GM18519 (cell line): Measurements from ENCODE around the gene CABP2.
"Not testable (repeated sequence)": the region's sequence is repeated elsewhere in the genome, so short reads cannot be mapped to it uniquely, and the experiment has no call there.

Experiments used
- ATAC-seq: cut with Tn5 transposase; IDR thresholded peaks from one replicate; pipeline ENCODE4 v1.9.1; 2021; ENCODE audit warnings: mild to moderate bottlenecking, moderate library complexity; ENCODE audit not compliant: unreplicated experiment, low FRiP score

CABP2 gene

DNA sequence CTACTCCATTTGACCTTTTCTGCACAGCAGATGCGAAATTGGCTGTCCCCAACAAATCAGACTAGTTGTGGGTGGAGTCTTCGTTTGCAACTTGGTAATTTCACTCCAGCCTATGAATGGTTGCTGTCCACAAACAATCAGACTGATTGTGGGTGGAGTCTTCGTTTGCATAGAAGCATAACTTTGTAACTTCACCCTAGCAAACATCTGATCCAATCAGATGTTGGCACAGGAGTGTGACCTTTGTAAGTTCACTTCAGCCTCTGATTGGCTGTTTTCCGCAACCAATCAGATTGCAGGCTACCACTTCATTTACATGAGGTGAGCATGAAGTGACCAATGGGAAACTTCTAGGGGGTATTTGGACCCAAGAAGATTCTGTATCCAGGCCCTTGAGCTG is 16.3 kb upstream of the CABP2 start:
- no peak for ATAC-seq

DNA sequence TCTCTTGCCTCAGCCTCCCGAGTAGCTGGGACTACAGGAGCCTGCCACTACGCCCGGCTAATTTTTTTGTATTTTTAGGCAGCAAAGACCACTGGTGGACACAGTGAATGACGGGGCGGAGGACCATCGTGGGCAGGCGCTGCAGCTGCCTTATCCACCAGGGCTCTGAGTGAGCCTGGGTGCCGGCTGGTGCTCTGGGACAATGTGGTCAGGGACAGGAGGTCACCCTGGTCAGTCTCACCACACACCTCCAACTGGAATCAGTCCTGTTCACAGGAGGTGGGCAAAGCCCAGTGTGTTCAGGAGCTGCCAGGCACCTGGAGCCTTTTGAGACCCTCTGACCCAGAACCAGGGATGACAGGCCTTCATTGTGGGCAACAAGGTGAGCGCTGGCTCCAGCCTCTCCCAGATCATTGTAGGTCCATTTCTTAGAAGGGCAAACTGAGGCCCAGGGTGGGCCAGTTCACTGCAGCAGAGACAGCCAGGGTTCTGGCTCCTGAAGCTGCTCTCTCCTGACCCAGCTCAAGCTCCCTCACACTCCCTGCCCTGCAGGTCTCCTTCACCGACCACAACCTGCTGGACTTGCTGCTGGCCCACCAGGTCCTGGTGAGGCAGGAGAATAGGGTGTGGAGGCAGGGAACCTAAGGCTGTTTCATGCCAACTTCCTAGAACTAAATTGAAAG is 15.7 kb upstream of the CABP2 start:
- ATAC-seq = no peak

DNA sequence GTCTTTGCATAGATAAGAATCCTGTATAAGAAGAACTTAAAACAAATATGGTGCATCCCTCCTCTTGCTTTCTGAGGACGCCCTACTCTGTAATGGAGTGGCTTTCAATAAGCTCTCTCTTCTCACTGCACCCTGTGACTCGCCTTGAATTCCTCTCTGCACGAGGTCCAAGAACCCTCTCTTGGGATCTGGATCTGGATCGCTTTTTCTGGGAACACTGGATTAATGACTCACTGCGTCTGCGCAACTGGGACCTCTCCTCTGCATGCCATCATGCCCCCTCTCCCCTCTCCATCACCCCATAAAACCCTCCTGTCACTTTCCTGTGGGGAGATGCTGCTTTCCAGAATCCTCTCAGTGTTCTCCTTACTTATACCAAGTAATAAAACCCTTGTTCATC is 15.1 kb upstream of the CABP2 start:
- no peak for ATAC-seq

DNA sequence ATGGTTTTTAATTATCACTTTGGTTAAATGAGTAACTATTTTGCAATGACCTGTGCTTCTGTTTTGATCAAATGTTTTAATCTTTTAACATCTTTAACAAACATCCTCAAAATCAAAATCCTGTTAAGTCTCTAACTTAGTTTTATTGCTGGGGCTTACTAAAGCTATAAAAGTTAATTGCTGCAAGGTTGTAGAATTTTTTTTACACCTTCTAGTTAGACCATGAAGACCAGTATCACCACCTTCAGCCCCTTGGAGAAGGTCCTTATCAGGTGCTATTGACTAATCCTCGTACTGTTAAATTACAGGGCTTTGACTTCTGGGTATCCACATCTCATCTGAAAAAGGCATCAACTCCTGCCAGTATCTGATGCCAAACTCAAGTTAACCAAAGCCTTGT is 12.3 kb upstream of the CABP2 start:
- ATAC-seq = no peak

DNA sequence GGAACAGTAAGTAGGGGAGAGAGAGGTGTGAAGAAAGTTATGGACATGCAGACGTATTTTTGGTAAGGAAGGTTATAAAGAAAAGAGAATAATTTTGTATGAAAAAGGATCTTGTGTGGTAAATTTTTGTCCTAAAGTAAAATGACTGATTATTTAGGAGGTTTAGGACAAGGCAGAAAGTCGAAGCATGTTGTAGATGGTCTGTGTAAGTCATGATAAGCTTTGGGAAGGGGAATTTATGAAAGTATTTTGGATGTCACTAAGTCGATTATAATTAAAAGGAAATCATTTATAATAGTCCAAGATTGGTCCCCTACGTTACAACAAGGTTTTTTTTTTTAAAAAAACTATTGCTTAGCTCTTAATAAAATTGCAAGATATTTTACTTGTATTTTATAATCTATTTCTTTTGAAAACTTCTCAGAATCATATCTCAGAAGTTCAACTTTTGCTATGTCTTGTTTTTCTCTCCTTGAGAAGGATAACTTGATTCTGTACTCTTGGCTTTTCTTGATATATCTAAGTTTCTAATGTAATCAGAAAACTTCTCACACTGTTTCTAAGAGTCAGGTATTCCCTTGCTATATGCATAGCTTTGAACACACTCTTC is 10.9 kb upstream of the CABP2 start:
- ATAC-seq = no peak

DNA sequence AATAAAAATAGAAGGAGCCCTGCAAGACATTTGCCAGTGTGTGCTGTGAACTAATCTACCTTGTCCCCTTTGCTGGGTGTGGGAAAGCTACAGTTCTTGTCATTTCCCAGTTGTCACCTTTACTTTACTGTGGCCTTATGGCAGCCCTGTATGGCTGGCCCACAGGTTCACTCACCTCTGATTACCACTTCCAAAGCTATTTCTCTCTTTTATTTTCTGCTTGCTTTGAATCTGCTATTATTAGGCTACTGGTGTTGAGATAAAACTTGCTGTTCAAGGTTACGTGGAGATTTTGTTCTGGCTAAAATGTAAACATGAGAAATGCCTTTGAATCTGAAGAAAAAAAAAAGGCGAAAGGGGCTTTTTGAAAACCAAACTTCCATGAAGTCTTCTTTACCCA is 9.6 kb upstream of the CABP2 start:
- no peak for ATAC-seq

DNA sequence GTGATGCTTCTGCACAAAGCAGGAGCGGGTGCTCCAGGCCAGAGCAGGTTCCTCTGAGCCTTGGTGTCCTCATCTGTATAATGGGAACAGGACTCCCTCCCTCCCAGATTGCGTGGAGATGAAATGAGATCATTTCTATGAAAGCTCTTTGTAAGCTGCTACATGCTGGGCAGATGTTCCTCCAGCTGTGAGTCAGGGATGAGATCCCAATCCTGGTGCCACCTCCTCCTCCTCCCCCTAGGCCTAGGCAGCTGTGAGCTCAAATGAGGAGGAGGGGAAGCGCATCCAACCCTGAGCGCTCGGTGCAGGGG is 7.0 kb upstream of the CABP2 start:
- no peak for ATAC-seq

DNA sequence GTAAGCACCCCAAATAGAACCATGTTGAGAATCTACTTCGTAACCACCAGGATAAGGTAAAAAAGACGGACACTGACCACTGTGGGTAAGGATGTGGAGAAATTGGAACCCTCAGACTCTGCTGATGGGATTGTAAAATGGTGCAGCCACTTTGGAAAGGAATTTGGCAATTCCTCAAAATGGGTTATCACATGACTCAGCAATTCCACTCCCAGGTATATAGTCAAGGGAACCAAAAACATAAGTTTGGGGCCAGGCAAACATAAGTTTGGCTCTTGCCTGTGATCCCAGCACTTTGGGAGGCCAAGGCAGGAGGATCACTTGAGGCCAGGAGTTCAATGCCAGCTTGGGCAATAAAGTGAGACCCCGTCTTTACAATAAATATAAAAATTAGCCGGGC is 5.1 kb upstream of the CABP2 start:
- ATAC-seq = no peak

DNA sequence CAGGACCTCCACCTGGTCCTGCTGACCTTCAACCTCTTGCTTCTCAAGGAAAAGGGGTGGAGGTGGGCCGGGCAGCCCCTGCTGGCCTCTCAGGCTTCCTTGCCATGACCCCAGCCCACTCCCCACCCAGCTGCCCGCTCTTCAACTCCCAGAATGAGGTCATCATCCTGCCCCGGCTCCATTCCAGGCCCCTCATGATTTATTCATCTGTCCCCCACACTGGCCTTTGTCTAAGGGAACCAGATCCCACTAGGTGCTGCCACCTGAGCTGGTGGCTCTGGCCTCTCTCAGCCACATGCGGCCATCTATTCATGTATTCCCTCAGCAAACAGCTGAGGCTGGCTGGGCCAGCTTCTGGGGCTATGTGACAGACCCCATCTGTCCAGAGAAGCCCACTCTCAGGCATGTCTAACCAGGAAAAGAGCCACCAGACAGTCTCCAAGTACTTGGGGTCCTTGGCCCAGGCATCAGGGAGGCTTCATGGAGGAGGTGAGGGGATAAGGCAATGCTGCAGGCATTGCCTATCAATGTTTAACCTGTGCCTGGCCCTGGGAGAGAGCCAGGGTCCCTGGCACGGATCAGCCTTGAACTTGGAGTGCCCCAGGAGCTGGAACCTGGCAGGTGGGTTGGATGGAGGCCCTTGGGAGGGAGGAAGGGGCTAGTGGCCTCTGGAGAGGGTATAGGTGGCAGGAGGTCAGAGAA is 2.2 kb upstream of the CABP2 start:
- ATAC-seq = no peak

DNA sequence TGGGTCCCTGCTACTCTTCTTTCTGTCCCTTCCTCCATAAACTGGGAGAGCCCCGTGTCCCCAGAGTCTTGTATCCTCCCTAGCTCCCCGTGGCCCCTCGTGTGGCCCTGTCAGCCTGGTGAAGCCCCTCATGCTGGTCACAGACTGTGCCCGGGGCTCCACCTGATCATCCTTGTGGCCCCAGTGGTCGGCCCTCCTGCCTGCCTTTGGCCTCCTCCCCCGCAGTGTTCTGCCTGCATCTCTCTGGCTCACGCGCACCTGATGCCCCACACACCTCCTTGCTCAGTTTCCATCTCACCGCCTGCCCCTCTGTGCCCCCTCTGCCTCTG is 1.2 kb upstream of the CABP2 start:
- no peak for ATAC-seq

DNA sequence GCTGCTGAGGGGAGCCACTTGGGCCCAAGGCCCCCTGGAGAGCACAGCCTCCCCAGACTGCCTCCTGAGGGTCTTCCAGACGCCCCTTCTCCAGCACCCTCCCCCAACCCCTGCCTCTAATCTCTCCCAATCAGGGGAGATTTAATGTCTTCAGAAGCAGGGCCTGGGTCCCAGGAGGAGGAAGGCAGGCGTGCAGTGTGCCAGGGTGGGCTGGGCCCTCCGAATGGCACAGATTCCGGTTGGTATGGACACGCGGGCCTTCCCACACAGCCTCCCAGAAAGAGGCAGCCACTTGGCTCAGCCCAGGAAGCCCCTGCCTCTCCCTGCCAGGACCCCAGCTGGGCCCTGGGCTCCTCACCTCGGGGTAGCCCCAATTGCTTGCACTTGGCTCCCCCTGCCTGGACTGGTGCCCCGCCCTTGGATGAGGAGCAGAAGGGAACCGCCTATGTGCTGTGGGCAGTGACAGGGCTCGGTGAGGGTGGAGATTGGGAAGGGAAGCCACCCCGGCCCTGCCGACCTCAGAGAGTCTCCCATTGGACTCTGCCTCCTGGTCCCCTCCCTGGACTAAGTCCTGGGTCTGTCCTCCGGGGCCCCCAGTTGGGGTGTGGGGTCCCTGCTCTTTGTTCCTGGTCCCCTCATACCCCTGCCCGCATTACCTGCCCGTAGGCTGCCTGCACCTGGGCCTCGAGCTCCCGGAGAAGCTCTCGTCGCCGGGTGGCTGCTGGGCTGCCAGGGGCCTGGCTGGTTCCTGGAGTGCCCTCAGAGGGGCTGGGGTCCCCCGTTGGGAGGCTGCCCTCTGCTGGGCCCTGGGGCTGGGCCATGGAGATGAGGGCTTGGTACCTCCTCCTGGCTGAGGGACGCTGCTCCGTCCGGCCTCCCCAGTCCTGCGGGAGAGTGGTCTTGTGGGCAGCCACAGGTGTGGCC is 572 bp upstream of the CABP2 start:
- no peak for ATAC-seq

DNA sequence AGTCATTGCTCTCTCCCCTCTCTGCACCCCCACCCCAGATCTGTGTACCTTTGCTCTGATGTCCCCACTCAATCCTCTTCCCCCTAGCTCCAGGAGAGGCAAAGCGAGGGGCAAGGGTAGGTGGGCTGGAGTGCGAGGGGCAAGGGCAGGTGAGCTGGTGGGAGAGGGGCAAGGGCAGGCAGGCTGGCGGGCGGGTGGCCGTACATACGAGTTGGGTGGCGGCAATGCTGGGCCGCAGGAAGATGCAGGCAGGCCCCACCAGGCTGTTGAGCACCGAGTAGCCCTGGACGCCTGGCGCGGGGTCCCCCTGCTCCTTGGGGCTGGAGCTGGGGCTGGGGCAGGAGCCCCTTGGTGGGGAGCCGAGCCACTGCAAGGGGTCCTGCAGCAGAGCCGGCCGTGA is 908 bp downstream of the CABP2 start:
- no peak for ATAC-seq

DNA sequence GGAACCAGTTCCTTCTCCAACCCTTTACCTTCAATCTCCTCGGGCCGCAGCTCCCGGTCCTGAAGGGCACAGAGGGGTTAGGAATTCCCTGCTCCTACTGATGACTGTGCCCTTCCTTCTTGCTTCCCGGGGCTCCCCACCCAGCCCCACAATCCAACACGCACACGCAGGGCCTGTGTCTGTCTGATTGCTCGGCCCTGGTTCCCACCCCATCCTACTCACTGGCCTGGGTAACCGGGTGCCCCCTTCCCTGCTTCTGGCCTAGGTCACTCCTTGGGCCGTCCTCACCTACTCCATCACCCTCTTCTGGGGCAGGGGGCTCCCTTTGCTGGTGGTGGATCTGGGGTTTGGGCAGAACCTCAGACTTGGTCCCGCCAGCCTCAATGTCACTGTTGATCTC is 1.3 kb downstream of the CABP2 start:
- no peak for ATAC-seq

DNA sequence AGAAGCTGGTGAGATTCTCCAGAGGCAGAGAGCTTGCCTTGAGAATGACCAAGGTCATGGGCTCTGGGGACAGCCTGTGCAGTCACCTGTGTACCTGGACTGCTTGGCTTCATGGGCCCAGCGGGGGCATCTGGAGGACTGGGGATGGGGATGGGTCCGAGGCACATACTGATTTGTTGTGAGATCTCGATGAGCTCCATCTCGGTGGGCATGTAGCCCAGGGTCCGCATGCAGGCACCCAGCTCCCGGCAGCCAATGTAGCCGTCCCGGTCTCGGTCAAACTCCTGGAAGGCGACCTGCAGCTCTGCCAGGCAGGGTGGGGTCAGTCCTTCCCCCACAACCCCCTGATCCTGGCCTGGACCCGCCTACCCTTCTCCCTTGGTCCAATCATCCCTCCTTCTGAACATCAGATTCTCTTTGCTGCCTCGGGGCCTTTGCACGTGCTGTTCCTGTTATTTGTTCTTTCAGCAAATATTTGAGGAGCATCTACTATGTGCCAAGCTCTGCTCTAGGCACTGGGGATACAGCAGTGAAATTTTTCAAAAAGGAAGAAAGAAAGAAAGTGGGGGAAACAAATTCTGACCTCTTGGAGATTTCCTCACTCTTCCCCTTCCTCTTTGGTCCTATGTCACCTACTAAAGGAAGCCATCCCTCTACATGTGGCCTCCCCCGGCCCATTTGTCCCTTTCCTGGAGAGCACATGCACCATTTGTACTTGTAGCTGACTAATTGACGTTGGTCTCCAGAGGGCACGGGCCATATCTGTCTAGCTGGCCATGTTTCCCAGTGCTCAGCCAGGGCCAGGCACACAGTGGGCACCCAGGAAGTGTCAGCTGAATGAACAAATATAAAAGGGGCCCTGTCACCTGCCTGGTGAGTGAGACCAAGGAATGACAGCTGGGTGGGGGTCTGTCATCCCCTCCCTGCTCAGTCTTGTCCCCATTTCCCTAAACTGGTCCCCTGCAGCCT is 2.1 kb downstream of the CABP2 start:
- ATAC-seq = no peak

DNA sequence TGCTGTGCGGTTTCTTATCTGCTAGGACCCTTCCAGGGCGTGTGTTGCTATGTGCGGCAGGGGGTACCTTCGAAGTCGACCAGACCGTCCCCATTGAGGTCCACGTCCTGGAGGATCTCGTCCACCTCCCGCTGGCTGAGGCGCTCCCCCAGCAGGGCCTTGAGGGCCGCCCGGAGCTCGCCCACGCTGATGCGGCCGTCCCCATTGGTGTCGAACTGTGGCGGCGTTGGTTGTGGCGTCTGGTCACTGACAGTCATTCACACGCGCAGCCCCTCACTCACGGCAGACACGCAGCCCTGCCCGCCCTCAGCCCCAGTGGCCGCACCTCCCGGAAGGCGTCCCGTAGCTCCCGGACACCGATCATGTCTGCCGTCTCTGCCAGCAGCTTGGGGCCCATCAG is 3.5 kb downstream of the CABP2 start:
- no peak for ATAC-seq

DNA sequence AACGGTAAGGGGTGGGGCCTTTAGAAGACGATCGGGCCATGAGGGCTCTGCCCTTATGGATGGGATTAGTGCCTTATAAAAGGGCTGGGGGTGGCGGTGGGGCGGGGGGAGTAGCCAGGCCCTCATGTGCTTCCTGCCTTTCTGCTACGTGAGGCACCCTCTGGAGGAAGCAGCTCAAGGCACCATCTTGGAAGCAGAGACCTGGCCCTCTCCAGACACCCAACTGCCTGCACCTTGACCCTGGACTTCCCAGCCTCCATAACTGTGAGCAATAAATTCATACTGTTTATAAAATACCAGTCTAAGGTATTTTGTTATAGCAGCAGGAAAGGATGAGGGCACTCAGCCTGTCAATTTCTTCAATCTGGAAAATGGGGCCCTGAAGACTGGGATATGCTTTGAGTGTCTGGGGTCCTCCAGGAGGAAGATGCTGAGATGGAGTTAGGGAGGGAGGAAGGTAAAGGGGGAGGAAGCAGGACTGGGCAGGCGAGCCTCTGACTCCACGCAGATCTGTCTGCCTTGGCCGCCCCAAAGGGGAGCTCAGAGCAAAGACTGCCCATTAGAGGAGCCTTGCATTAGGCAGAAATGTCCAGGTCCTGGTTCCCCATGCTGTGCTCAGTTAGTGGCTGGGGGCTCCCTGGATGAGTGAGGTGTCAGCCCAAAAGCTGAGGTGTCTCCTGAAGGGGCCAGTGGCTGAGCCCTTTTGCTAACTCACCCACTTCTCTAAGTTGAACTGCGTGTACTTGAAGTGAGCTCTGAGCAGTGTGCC is 5.3 kb downstream of the CABP2 start:
- ATAC-seq = no peak

DNA sequence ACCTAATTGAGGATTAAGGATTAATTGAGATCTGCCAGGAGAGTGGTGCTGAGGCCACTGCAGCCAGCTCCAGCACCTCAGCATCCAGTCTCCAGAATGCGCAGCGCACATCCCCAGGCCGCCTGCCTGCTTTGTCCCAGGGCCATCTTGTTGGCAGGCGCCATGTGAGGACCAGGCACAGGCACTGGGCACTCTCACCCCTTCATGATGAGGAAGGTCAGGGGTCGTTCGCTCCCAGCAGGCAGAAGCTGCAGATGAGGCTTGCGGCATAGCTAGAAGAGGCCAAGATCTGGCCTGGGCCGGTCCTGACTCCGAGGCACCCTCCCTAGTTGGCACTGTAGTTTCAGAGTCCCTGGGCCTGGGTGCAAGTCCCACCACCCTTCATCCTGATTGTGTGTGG is 6.4 kb downstream of the CABP2 start:
- no peak for ATAC-seq

DNA sequence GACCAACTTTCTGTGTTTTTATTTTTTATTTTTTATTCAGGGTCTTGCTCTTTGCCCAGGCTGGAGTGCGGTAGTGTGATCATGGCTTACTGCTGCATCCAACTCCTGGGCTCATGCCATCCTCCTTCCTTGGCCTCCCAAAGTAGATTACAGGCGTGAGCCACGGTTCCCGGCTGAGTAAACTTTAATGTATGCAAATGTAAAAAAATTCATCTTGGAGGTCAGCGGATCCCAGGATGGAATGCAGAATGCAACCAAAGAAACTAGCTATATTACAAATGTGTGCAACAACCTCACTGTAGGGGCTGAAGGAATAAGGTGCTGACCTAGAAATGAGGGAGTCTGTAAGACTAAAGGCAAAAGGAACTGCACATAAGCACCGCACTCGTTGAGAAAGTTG is 9.1 kb downstream of the CABP2 start:
- ATAC-seq = no peak

DNA sequence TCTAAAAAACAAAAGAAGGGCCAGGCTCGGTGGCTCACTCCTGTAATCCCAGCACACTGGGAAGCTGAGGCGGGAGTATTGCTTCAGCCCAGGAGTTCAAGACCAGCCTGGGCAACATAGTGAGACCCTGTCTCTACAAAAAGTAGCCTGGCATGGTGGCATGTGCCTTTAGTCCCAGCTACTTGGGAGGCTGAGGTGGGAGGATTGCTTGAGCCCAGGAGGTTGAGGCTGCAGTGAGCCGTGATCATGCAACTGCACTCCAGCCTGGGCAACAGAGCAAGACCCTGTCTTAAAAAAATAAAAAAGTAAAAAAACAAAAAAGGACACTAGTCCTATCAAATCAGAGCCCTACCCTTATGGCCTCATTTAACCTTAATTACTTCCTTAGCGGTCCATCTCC is 11.7 kb downstream of the CABP2 start:
- not testable (repeated sequence) for ATAC-seq

DNA sequence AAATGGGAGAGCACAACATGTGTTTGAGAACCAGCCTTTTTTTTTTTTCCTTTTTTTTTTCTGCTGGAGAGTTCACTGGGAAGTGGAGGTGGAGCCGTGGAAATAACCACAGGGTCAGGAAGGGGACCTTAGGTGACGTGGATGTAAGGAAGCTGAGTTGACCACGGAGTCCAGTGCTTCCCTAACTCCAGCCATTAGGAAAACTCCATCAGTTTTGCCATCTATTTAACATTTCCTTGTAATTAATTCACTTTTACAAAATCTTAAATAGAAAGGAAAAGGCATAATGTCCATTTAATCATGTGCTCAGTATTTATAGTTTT is 13.3 kb downstream of the CABP2 start:
- no peak for ATAC-seq
